ENCODE results near the gene STIM2. TPM values are rescaled to one million over a fixed set of nuclear protein-coding genes. Genes with fewer than 3 reads are reported as not detected.

The STIM2 gene
- total and polyA plus RNA-seq, 4 experiments from 2014 or later, result 23.8 to 91.7 (median 62.7) TPM

GRCh38 chr4:27003642-27004113 lies 143.0 kb downstream of the STIM2 start:
- POLR2A ChIA-PET (ENCODE audit: partially characterized antibody), result interaction anchor here (0.7 to 5.7 kb wide), 4 partner anchors 10 to 143 kb away, joined by 3 to 24 read pairs (median 5); partner anchors contain the start of gene STIM2
- peak overlapping the region; percentile 78 to 92 (median 82) for H3K27ac Mint-ChIP-seq
- intact Hi-C loops (cut with micrococcal nuclease), result loop anchor here (2.0 to 10.0 kb wide), 3 partner anchors 143 to 339 kb away; partner anchors contain the start of gene STIM2
- peaks cover 6 to 19% of the 10 kb centered on the region in 2 donors for H3K36me3 Mint-ChIP-seq
- no peaks in the 10 kb centered on the region for H3K27me3 ChIP-seq (ENCODE audit: insufficient read depth, low read length)
- no peak overlapping the region for H3K27ac ChIP-seq (ENCODE audit: low read depth, low read length)
- H3K9me3 ChIP-seq (ENCODE audit: control insufficient read depth in 1 of 2, low read length in 2 of 2), result no peaks in the 10 kb centered on the region
- peaks cover 25 to 43% (median 33%) of the 10 kb centered on the region in 4 donors for H3K4me1 Mint-ChIP-seq
- H3K9me3 Mint-ChIP-seq, result no peaks in the 10 kb centered on the region
- H3K4me1 ChIP-seq (ENCODE audit: insufficient read depth, low read length), result peaks cover 26% of the 10 kb centered on the region
- H3K27me3 Mint-ChIP-seq, result no peaks in the 10 kb centered on the region
- H3K36me3 ChIP-seq (ENCODE audit: insufficient read depth, low read length), result peaks cover 4% of the 10 kb centered on the region
- no peak overlapping the region for H3K4me3 ChIP-seq (ENCODE audit: low read length in 2 of 2)
- H3K4me3 Mint-ChIP-seq, result peak overlapping the region; percentile 15 to 80 (median 58)
- CTCF ChIA-PET (ENCODE audit: partially characterized antibody), result interaction anchor here (0.9 to 2.1 kb wide), 4 partner anchors 12 to 145 kb away, joined by 3 to 5 read pairs (median 3); no protein-coding TSS in a partner anchor
- DNase-seq, result peak in 2 of 5 donors; percentile 11 to 43

GRCh38 chr4:27005501-27005900 lies 144.9 kb downstream of the STIM2 start:
- CTCF ChIA-PET (ENCODE audit: partially characterized antibody), result interaction anchor here (0.9 to 6.4 kb wide), 8 partner anchors 11 to 1018 kb away, joined by 3 to 82 read pairs (median 4); no protein-coding TSS in a partner anchor
- no peaks in the 10 kb centered on the region for H3K9me3 ChIP-seq (ENCODE audit: control insufficient read depth in 1 of 2, low read length in 2 of 2)
- intact Hi-C loops (cut with micrococcal nuclease), result loop anchor here (10.0 kb wide), 1 partner anchor 341 kb away; no protein-coding TSS in a partner anchor
- H3K27me3 ChIP-seq (ENCODE audit: insufficient read depth, low read length), result no peaks in the 10 kb centered on the region
- no peak overlapping the region for H3K4me3 Mint-ChIP-seq
- POLR2A ChIA-PET (ENCODE audit: partially characterized antibody), result interaction anchor here (5.7 kb wide), 1 partner anchor 144 kb away, joined by 24 read pairs; the partner anchor contains the start of gene STIM2
- H3K4me1 ChIP-seq (ENCODE audit: insufficient read depth, low read length), result peaks cover 26% of the 10 kb centered on the region
- H3K27ac Mint-ChIP-seq, result peak overlapping the region in 1 of 7 donors; percentile 37
- no peaks in the 10 kb centered on the region for H3K9me3 Mint-ChIP-seq
- H3K36me3 ChIP-seq (ENCODE audit: insufficient read depth, low read length), result peaks cover 4% of the 10 kb centered on the region
- no peak overlapping the region for H3K4me3 ChIP-seq (ENCODE audit: low read length in 2 of 2)
- no peaks in the 10 kb centered on the region for H3K27me3 Mint-ChIP-seq
- peaks cover 3 to 29% of the 10 kb centered on the region in 2 donors for H3K36me3 Mint-ChIP-seq
- no peak overlapping the region for H3K27ac ChIP-seq (ENCODE audit: low read depth, low read length)
- H3K4me1 Mint-ChIP-seq, result peaks cover 27 to 43% (median 39%) of the 10 kb centered on the region in 4 donors
- DNase-seq, result no peak

- H3K27ac ChIP-seq (ENCODE audit: low read depth, low read length), result no peak overlapping the region
- Mint-ChIP-seq H3K27me3 (no peaks in the 10 kb centered on the region), H3K27ac (peak overlapping the region in 4 of 7 donors; percentile 10 to 72 (median 31)), H3K4me3 (no peak overlapping the region), H3K9me3 (no peaks in the 10 kb centered on the region), H3K36me3 (peaks cover 3 to 27% of the 10 kb centered on the region in 2 donors), H3K4me1 (peaks cover 24 to 42% (median 38%) of the 10 kb centered on the region in 4 donors)
- H3K4me3 ChIP-seq (ENCODE audit: low read length in 2 of 2), result no peak overlapping the region
- intact Hi-C loops (cut with micrococcal nuclease), result loop anchor here (10.0 kb wide), 1 partner anchor 341 kb away; no protein-coding TSS in a partner anchor
- ChIA-PET POLR2A (ENCODE audit: partially characterized antibody) (interaction anchor here (5.7 kb wide), 1 partner anchor 145 kb away, joined by 24 read pairs; the partner anchor contains the start of gene STIM2), CTCF (ENCODE audit: partially characterized antibody) (interaction anchor here (0.9 to 6.4 kb wide), 11 partner anchors 12 to 1018 kb away, joined by 3 to 82 read pairs (median 4); no protein-coding TSS in a partner anchor)
- no peaks in the 10 kb centered on the region for H3K9me3 ChIP-seq (ENCODE audit: control insufficient read depth in 1 of 2, low read length in 2 of 2)
- DNase-seq, result no peak
- H3K27me3 ChIP-seq (ENCODE audit: insufficient read depth, low read length), result no peaks in the 10 kb centered on the region
- peaks cover 4% of the 10 kb centered on the region for H3K36me3 ChIP-seq (ENCODE audit: insufficient read depth, low read length)
- H3K4me1 ChIP-seq (ENCODE audit: insufficient read depth, low read length), result peaks cover 26% of the 10 kb centered on the region
Observed at GRCh38 chr4:27005905-27006590, 145.4 kb downstream of the STIM2 start.

- no peaks in the 10 kb centered on the region for H3K27me3 ChIP-seq (ENCODE audit: insufficient read depth, low read length)
- peaks cover 24 to 38% (median 35%) of the 10 kb centered on the region in 4 donors for H3K4me1 Mint-ChIP-seq
- no peaks in the 10 kb centered on the region for H3K9me3 ChIP-seq (ENCODE audit: control insufficient read depth in 1 of 2, low read length in 2 of 2)
- peaks cover 3 to 27% of the 10 kb centered on the region in 2 donors for H3K36me3 Mint-ChIP-seq
- POLR2A ChIA-PET (ENCODE audit: partially characterized antibody), result interaction anchor here (5.7 kb wide), 1 partner anchor 145 kb away, joined by 24 read pairs; the partner anchor contains the start of gene STIM2
- H3K9me3 Mint-ChIP-seq, result no peaks in the 10 kb centered on the region
- H3K36me3 ChIP-seq (ENCODE audit: insufficient read depth, low read length), result peaks cover 4% of the 10 kb centered on the region
- no peak for DNase-seq
- H3K4me1 ChIP-seq (ENCODE audit: insufficient read depth, low read length), result peaks cover 26% of the 10 kb centered on the region
- H3K27ac Mint-ChIP-seq, result peak overlapping the region in 5 of 7 donors; percentile 2 to 53 (median 19)
- CTCF ChIA-PET (ENCODE audit: partially characterized antibody), result interaction anchor here (0.6 to 6.4 kb wide), 12 partner anchors 12 to 596 kb away, joined by 3 to 82 read pairs (median 4); partner anchors contain the start of gene TBC1D19
- no peaks in the 10 kb centered on the region for H3K27me3 Mint-ChIP-seq
- H3K4me3 Mint-ChIP-seq, result no peak overlapping the region
- no peak overlapping the region for H3K4me3 ChIP-seq (ENCODE audit: low read length in 2 of 2)
- no peak overlapping the region for H3K27ac ChIP-seq (ENCODE audit: low read depth, low read length)
- intact Hi-C loops (cut with micrococcal nuclease), result loop anchor here (10.0 kb wide), 1 partner anchor 342 kb away; no protein-coding TSS in a partner anchor
Observed at GRCh38 chr4:27006646-27007045, 146.0 kb downstream of the STIM2 start.

GRCh38 chr4:27007507-27007906 lies 146.9 kb downstream of the STIM2 start:
- DNase-seq, result no peak
- no peak overlapping the region for H3K27ac ChIP-seq (ENCODE audit: low read depth, low read length)
- no peaks in the 10 kb centered on the region for H3K27me3 ChIP-seq (ENCODE audit: insufficient read depth, low read length)
- intact Hi-C loops (cut with micrococcal nuclease), result loop anchor here (10.0 kb wide), 1 partner anchor 343 kb away; no protein-coding TSS in a partner anchor
- Mint-ChIP-seq H3K4me1 (peaks cover 22 to 36% (median 30%) of the 10 kb centered on the region in 4 donors), H3K27me3 (no peaks in the 10 kb centered on the region), H3K36me3 (peaks cover 3 to 30% of the 10 kb centered on the region in 2 donors), H3K9me3 (no peaks in the 10 kb centered on the region), H3K27ac (peak overlapping the region in 2 of 7 donors; percentile 62 to 82), H3K4me3 (no peak overlapping the region)
- POLR2A ChIA-PET (ENCODE audit: partially characterized antibody), result interaction anchor here (0.8 to 5.7 kb wide), 2 partner anchors 22 to 146 kb away, joined by 3 to 24 read pairs; partner anchors contain the start of gene STIM2
- peaks cover 4% of the 10 kb centered on the region for H3K36me3 ChIP-seq (ENCODE audit: insufficient read depth, low read length)
- CTCF ChIA-PET (ENCODE audit: partially characterized antibody), result interaction anchor here (0.6 to 6.4 kb wide), 16 partner anchors 12 to 677 kb away, joined by 3 to 82 read pairs (median 4); partner anchors contain the start of gene TBC1D19
- peaks cover 26% of the 10 kb centered on the region for H3K4me1 ChIP-seq (ENCODE audit: insufficient read depth, low read length)
- H3K9me3 ChIP-seq (ENCODE audit: control insufficient read depth in 1 of 2, low read length in 2 of 2), result no peaks in the 10 kb centered on the region
- H3K4me3 ChIP-seq (ENCODE audit: low read length in 2 of 2), result no peak overlapping the region

- Mint-ChIP-seq H3K9me3 (no peaks in the 10 kb centered on the region), H3K4me3 (no peak overlapping the region), H3K36me3 (peaks cover 3 to 26% of the 10 kb centered on the region in 2 donors), H3K27ac (peak overlapping the region in 3 of 7 donors; percentile 52 to 81 (median 64)), H3K4me1 (peaks cover 13 to 25% (median 20%) of the 10 kb centered on the region in 4 donors), H3K27me3 (no peaks in the 10 kb centered on the region)
- no peak for DNase-seq
- Histone ChIP-seq H3K36me3 (ENCODE audit: insufficient read depth, low read length) (peaks cover 4% of the 10 kb centered on the region), H3K27ac (ENCODE audit: low read depth, low read length) (no peak overlapping the region), H3K4me3 (ENCODE audit: low read length in 2 of 2) (no peak overlapping the region), H3K9me3 (ENCODE audit: control insufficient read depth in 1 of 2, low read length in 2 of 2) (no peaks in the 10 kb centered on the region), H3K4me1 (ENCODE audit: insufficient read depth, low read length) (peaks cover 15% of the 10 kb centered on the region), H3K27me3 (ENCODE audit: insufficient read depth, low read length) (no peaks in the 10 kb centered on the region)
- CTCF ChIA-PET (ENCODE audit: partially characterized antibody), result interaction anchor here (0.7 to 6.4 kb wide), 7 partner anchors 9 to 678 kb away, joined by 3 to 82 read pairs (median 5); no protein-coding TSS in a partner anchor
- intact Hi-C loops (cut with micrococcal nuclease), result loop anchor here (10.0 kb wide), 1 partner anchor 344 kb away; no protein-coding TSS in a partner anchor
- POLR2A ChIA-PET (ENCODE audit: partially characterized antibody), result no interaction called here
Observed at GRCh38 chr4:27008679-27009078, 148.0 kb downstream of the STIM2 start.
